CD4-positive, alpha-beta T cell treated with Interleukin-6 for 4 hours (primary cell): Measurements from ENCODE around the gene AP5M1.
A peak's percentile ranks its signal among the peaks of the same experiment; 100 is the strongest.
"Not testable (repeated sequence)": the region's sequence is repeated elsewhere in the genome, so short reads cannot be mapped to it uniquely, and the experiment has no call there.

ENCODE experiments used
- DNase-seq: peaks from one replicate; pipeline ENCODE4 v3.0.0-alpha.2; 2020; ENCODE audit warnings: mixed read lengths

Gene AP5M1

GRCh38 chr14:57291692-57292647 is 23.2 kb downstream of the AP5M1 start:
- DNase-seq = no peak

GRCh38 chr14:57293866-57294837 is 25.4 kb downstream of the AP5M1 start:
- no peak for DNase-seq

GRCh38 chr14:57295239-57295638 is 26.5 kb downstream of the AP5M1 start:
- DNase-seq = no peak

GRCh38 chr14:57297852-57298251 is 29.1 kb downstream of the AP5M1 start:
- no peak for DNase-seq

- DNase-seq = no peak
Observed at GRCh38 chr14:57299511-57299910, 30.7 kb downstream of the AP5M1 start.

GRCh38 chr14:57302883-57303282 is 34.1 kb downstream of the AP5M1 start:
- DNase-seq = no peak

- DNase-seq = no peak
Observed at GRCh38 chr14:57314396-57315089, 45.8 kb downstream of the AP5M1 start.

GRCh38 chr14:57317248-57317833 is 48.6 kb downstream of the AP5M1 start:
- peak; percentile 79 for DNase-seq

GRCh38 chr14:57319636-57320192 is 50.9 kb downstream of the AP5M1 start:
- no peak for DNase-seq

GRCh38 chr14:57323721-57324120 is 55.0 kb downstream of the AP5M1 start:
- DNase-seq = no peak

GRCh38 chr14:57326253-57326652 is 57.5 kb downstream of the AP5M1 start:
- DNase-seq = no peak

- DNase-seq = no peak
Observed at GRCh38 chr14:57329833-57330232, 61.1 kb downstream of the AP5M1 start.

- DNase-seq = not testable (repeated sequence)
Observed at GRCh38 chr14:57332475-57332874, 63.7 kb downstream of the AP5M1 start.

GRCh38 chr14:57333726-57334125 is 65.0 kb downstream of the AP5M1 start:
- not testable (repeated sequence) for DNase-seq

GRCh38 chr14:57343545-57344297 is 75.0 kb downstream of the AP5M1 start:
- DNase-seq = not testable (repeated sequence)

GRCh38 chr14:57345106-57345505 is 76.3 kb downstream of the AP5M1 start:
- no peak for DNase-seq

- no peak for DNase-seq
Observed at GRCh38 chr14:57346741-57347140, 78.0 kb downstream of the AP5M1 start.
